ENCODE data around the gene HLA-DOA. TPM values are rescaled to one million over a fixed set of nuclear protein-coding genes. Genes with fewer than 3 reads are reported as not detected.

The HLA-DOA gene
- total RNA-seq, 2 donors from 2014 or later: 7.2 to 14.6 TPM

DNA sequence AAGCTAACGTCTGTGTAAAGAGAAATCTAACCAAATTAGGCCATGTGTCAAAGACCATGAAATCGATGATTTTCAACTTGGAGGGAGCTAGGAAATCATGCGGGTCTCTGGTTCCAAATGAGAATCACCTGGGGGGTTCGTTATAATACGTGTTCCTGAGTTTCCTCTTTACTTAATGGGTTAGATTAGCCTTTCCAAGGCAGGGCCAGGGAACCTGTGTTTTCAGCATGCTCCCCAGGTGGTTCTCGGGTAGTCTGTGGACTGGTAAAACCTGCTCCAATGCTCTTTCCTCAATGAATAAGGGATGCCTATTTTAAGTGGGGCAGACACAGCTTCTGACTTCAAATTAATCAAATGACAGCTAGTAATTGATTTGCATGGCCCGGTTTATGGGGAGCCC is 965 bp upstream of the HLA-DOA start:
- TF ChIP-seq, protein P1, sequence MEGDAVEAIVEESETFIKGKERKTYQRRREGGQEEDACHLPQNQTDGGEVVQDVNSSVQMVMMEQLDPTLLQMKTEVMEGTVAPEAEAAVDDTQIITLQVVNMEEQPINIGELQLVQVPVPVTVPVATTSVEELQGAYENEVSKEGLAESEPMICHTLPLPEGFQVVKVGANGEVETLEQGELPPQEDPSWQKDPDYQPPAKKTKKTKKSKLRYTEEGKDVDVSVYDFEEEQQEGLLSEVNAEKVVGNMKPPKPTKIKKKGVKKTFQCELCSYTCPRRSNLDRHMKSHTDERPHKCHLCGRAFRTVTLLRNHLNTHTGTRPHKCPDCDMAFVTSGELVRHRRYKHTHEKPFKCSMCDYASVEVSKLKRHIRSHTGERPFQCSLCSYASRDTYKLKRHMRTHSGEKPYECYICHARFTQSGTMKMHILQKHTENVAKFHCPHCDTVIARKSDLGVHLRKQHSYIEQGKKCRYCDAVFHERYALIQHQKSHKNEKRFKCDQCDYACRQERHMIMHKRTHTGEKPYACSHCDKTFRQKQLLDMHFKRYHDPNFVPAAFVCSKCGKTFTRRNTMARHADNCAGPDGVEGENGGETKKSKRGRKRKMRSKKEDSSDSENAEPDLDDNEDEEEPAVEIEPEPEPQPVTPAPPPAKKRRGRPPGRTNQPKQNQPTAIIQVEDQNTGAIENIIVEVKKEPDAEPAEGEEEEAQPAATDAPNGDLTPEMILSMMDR (IDR thresholded peaks at IDR 0.05): no peak
- TF ChIP-seq POLR2AphosphoS5 (IDR thresholded peaks at IDR 0.05): no peak
- no peak for TF ChIP-seq POLR2A (IDR thresholded peaks at IDR 0.05)
- H3K27ac ChIP-seq: no peak overlapping the region

DNA sequence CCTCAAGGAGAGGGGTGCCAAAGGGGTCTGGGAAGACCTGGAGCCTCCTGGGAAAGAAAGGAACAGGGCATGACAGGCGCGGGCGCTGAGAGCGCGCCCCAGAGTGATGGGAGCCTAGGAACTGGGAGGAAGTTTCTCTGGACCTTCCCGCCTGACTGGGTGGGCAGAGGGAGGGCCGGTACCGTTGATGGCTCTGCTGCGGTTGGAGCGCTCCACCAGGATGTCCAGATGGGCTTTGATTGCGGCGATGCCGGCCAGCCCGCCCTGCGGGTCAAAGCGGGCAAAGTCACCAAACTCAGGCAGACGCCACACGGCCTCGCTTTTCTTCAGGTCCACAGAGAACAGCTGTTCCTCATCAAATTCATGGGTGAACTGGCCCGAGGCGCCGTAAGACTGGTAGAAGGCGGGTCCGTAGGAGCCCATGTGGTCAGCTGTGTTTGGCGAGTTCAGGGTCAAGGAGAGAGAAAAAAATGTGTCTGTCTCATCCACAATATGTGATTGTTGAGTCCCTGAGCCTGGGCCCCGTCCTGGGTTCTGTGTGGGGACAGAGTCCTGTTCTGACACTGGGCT is 1.5 kb downstream of the HLA-DOA start:
- 89% methylated on average over 26 of the region's 26 CpGs for WGBS
- H3K27ac ChIP-seq: no peak overlapping the region
- TF ChIP-seq POLR2AphosphoS5 (IDR thresholded peaks at IDR 0.05) (no peak), POLR2A (IDR thresholded peaks at IDR 0.05) (no peak)
- TF ChIP-seq, protein P1 (IDR thresholded peaks at IDR 0.05): no peak
- H3K4me1 ChIP-seq (replicated peaks): no peaks in the 10 kb centered on the region
- no peak for DNase-seq (ENCODE audit: low spot score)
- H3K4me3 ChIP-seq: no peak overlapping the region
- no peaks in the 10 kb centered on the region for H3K36me3 ChIP-seq
- H3K27me3 ChIP-seq (replicated peaks; ENCODE audit: insufficient read depth): no peaks in the 10 kb centered on the region
- intact Hi-C loops (cut with DNase I): no loop called here
- no peaks in the 10 kb centered on the region for H3K9me3 ChIP-seq

More for the DNA sequence above, 965 bp upstream of the HLA-DOA start:
- no peak for DNase-seq (ENCODE audit: low spot score)
- H3K9me3 ChIP-seq: no peaks in the 10 kb centered on the region
- H3K27me3 ChIP-seq (replicated peaks; ENCODE audit: insufficient read depth): no peaks in the 10 kb centered on the region
- no peak overlapping the region for H3K4me3 ChIP-seq
- intact Hi-C loops (cut with DNase I): loop anchor here (10.0 kb wide), 1 partner anchor 134 kb away; no protein-coding TSS in a partner anchor
- WGBS: 78% methylated on average over 7 of the region's 7 CpGs
- no peaks in the 10 kb centered on the region for H3K4me1 ChIP-seq (replicated peaks)
- H3K36me3 ChIP-seq: no peaks in the 10 kb centered on the region

DNA sequence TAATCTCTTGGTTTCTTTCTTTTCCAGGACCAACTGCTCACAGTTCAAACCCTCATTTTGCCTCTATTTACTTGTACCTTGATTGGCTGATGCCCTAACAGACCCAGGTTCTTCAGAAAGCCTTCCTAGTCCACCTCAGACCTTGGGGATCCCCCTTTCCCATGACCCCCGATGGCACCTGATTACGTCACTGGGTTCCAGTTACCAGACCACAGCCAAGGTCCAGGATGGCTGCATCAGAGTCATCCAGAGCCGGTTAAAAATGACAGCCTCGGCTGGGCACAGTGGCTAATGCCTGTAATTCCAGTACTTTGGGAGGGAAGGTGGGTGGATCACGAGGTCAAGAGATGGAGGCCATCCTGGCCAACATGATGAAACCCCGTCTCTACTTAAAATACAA is 4.5 kb downstream of the HLA-DOA start:
- no peaks in the 10 kb centered on the region for H3K4me1 ChIP-seq (replicated peaks)
- H3K4me3 ChIP-seq: no peak overlapping the region
- intact Hi-C loops (cut with DNase I): no loop called here
- no peak overlapping the region for H3K27ac ChIP-seq
- no peak for DNase-seq (ENCODE audit: low spot score)
- H3K9me3 ChIP-seq: no peaks in the 10 kb centered on the region
- WGBS: 88% methylated on average over 6 of the region's 6 CpGs
- TF ChIP-seq POLR2A (IDR thresholded peaks at IDR 0.05) (no peak), POLR2AphosphoS5 (IDR thresholded peaks at IDR 0.05) (no peak)
- TF ChIP-seq, protein P1 (IDR thresholded peaks at IDR 0.05): no peak
- no peaks in the 10 kb centered on the region for H3K36me3 ChIP-seq
- no peaks in the 10 kb centered on the region for H3K27me3 ChIP-seq (replicated peaks; ENCODE audit: insufficient read depth)

DNA sequence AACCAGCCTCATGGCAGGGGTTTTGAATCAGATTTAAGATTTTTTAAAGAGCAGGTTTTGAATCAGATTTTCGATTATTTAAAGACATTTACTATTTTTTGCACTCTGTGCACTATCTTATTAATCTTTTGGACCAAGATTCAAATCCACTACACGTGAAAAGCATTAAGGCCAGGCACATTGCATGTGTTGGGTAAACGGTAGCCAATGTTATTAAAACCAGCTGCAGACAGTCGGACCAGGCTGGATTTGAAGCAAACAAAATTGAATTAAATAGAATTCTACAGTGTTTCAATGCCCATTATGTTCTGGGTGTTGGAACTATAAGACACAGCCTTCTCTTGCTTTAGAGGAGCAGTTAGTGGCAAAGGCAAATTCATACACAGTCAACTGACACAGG is 7.7 kb downstream of the HLA-DOA start:
- DNase-seq (ENCODE audit: low spot score): no peak
- Histone ChIP-seq H3K4me1 (replicated peaks) (no peaks in the 10 kb centered on the region), H3K36me3 (no peaks in the 10 kb centered on the region), H3K27me3 (replicated peaks; ENCODE audit: insufficient read depth) (no peaks in the 10 kb centered on the region), H3K27ac (no peak overlapping the region), H3K9me3 (no peaks in the 10 kb centered on the region), H3K4me3 (no peak overlapping the region)
- intact Hi-C loops (cut with DNase I): no loop called here
- TF ChIP-seq POLR2A (IDR thresholded peaks at IDR 0.05) (no peak), POLR2AphosphoS5 (IDR thresholded peaks at IDR 0.05) (no peak)
- TF ChIP-seq, protein P1 (IDR thresholded peaks at IDR 0.05): no peak
- WGBS: 41% methylated on average over 4 of the region's 4 CpGs

DNA sequence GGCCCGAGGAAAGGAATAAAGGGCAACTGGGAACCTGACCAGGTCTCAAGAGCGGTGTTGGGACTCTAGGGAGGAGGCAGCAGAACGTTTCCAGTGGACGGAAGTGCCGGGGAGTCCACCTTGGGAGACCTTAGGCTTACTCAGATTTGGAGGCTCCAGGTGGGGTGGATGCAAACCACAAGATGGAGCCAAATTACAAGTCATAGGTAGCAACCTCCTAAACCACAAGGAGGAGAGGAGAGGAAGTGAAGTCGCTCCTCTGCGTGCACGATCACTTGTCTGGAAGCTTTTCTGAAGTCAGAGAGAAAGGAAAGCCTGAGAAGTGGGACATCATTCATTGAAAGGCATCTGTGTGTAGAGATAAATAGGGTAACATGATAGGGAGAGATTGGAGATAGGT is 9.3 kb downstream of the HLA-DOA start:
- intact Hi-C loops (cut with DNase I): no loop called here
- H3K9me3 ChIP-seq: no peaks in the 10 kb centered on the region
- H3K27me3 ChIP-seq (replicated peaks; ENCODE audit: insufficient read depth): no peaks in the 10 kb centered on the region
- H3K36me3 ChIP-seq: no peaks in the 10 kb centered on the region
- H3K4me1 ChIP-seq (replicated peaks): no peaks in the 10 kb centered on the region
- no peak for TF ChIP-seq POLR2A (IDR thresholded peaks at IDR 0.05)
- TF ChIP-seq, protein P1 (IDR thresholded peaks at IDR 0.05): peak in 2 of 4 experiments; percentile 12 to 27
- 42% methylated on average over 8 of the region's 8 CpGs for WGBS
- H3K27ac ChIP-seq: no peak overlapping the region
- DNase-seq (ENCODE audit: low spot score): no peak
- H3K4me3 ChIP-seq: no peak overlapping the region
